A549 (cell line): Measurements from ENCODE around the gene HTR6. TPM values are rescaled to one million over a fixed set of nuclear protein-coding genes. Genes with fewer than 3 reads are reported as not detected.

Experiments used
- ATAC-seq, 2 experiments: fragments of 200-7000 bp in 1 of 2; fragments of >200 bp in 1 of 2; cut with Nextera tagmentation in 1 of 2; cut with Tn5 transposase in 1 of 2; 3 replicates each; pipeline versions ENCODE4 v1.8.0 to v1.9.1; 2018 to 2020; ENCODE audit warnings: mild to moderate bottlenecking in 1 of 2, moderate library complexity in 1 of 2
- CTCF ChIA-PET: fragments of 300-600 bp; sonication (Branson Sonifier 250); formaldehyde crosslinking; extraction: SDS; loops from one replicate; lab custom pipeline; 2021; ENCODE audit warnings: antibody characterized with exemption, inconsistent platforms; lab: Yijun Ruan, JAX
- POLR2A ChIA-PET: fragments of 350-600 bp; formaldehyde crosslinking; extraction: SDS; loops from one replicate; lab custom pipeline; 2021; ENCODE audit warnings: antibody characterized with exemption, inconsistent platforms; lab: Yijun Ruan, JAX
- DNase-seq, 2 experiments: peaks; one replicate each; pipeline versions ENCODE4 v3.0.0 to v3.0.0-alpha.2; 2011 to 2016; ENCODE audit warnings: low read depth in 1 of 2, low spot score in 1 of 2
- FAIRE-seq: peaks from 2 replicates; lab custom pipeline; 2011; peaks lifted over from hg19 to GRCh38; lab: Jason Lieb, UNC
- H3K27ac ChIP-seq, 2 experiments: fragments of >200 bp; sonication (Bioruptor Twin); formaldehyde crosslinking; 3 replicates each; pipeline ENCODE4 v1.5.1; 2016 to 2017
- H3K4me1 ChIP-seq: fragments of >200 bp; sonication (Bioruptor Twin); formaldehyde crosslinking; 3 replicates; pipeline ENCODE4 v1.6.1; 2016
- H3K4me2 ChIP-seq: fragments of >200 bp; sonication (Bioruptor Twin); formaldehyde crosslinking; 3 replicates; pipeline ENCODE4 v1.6.1; 2016
- H3K4me3 ChIP-seq: fragments of >200 bp; sonication (Bioruptor Twin); formaldehyde crosslinking; 3 replicates; pipeline ENCODE4 v1.5.1; 2016
- H3K9me3 ChIP-seq: fragments of >200 bp; sonication (Bioruptor Twin); formaldehyde crosslinking; 3 replicates; pipeline ENCODE4 v1.6.1; 2016
- BHLHE40 ChIP-seq: IDR thresholded peaks from 2 replicates; pipeline ENCODE4 v1.6.1; 2012; ENCODE audit warnings: low read depth, low read length, inconsistent platforms
- CBX2 ChIP-seq: fragments of 200-600 bp; sonication (generic); IDR thresholded peaks from 2 replicates; pipeline ENCODE4 v1.6.1; 2016; ENCODE audit warnings: low read depth, mild to moderate bottlenecking, borderline replicate concordance
- CEBPB ChIP-seq, 2 experiments: fragments of >200 bp in 1 of 2; sonication (Bioruptor Twin) in 1 of 2; formaldehyde crosslinking in 1 of 2; IDR thresholded peaks; 2 replicates each; pipeline ENCODE4 v1.6.1; 2012 to 2016
- CHD4 ChIP-seq: fragments of 200-600 bp; sonication (generic); IDR thresholded peaks from 2 replicates; pipeline ENCODE4 v1.6.1; 2016; ENCODE audit warnings: antibody characterized with exemption, mild to moderate bottlenecking, borderline replicate concordance
- EP300 ChIP-seq, 2 experiments: fragments of >200 bp; sonication (Bioruptor Twin); formaldehyde crosslinking; IDR thresholded peaks; 2 replicates in 1 of 2; 3 replicates in 1 of 2; pipeline ENCODE4 v1.6.1; 2016 to 2017
- FOSL2 ChIP-seq, 2 experiments: fragments of 450-650 bp in 1 of 2; fragments of >200 bp in 1 of 2; sonication (Bioruptor Twin) in 1 of 2; formaldehyde crosslinking; IDR thresholded peaks; 2 replicates each; pipeline versions ENCODE4 v1.5.0 to v1.6.1; 2016 to 2020; ENCODE audit warnings: mild to moderate bottlenecking in 1 of 2, moderate library complexity in 1 of 2
- HOXA7 ChIP-seq: fragments of 250-450 bp; sonication (Bioruptor Pico); IDR thresholded peaks from 2 replicates; pipeline ENCODE4 v1.5.0; 2020; ENCODE audit warnings: mild to moderate bottlenecking, moderate library complexity
- HOXB5 ChIP-seq: fragments of 250-450 bp; sonication (Bioruptor Pico); IDR thresholded peaks from 2 replicates; pipeline ENCODE4 v1.5.0; 2020; ENCODE audit warnings: mild to moderate bottlenecking, moderate library complexity
- JUNB ChIP-seq: fragments of >200 bp; sonication (Bioruptor Twin); formaldehyde crosslinking; IDR thresholded peaks from 2 replicates; pipeline ENCODE4 v1.6.1; 2016
- KDM5A ChIP-seq: fragments of 200-600 bp; sonication (generic); IDR thresholded peaks from 2 replicates; pipeline ENCODE4 v1.6.1; 2016; ENCODE audit warnings: antibody characterized with exemption, mild to moderate bottlenecking
- MAZ ChIP-seq: fragments of 150-350 bp; IDR thresholded peaks from 2 replicates; pipeline ENCODE4 v1.6.1; 2014; ENCODE audit warnings: antibody characterized with exemption, low read depth, low read length, borderline replicate concordance
- NFE2L2 ChIP-seq: fragments of 150-350 bp; conservative IDR thresholded peaks from 2 replicates; pipeline ENCODE4 v1.6.1; 2014; ENCODE audit warnings: low read length
- NPAS2 ChIP-seq: fragments of 250-450 bp; sonication (Bioruptor Pico); IDR thresholded peaks from 2 replicates; pipeline ENCODE4 v1.8.0; 2022; ENCODE audit warnings: mild to moderate bottlenecking, moderate library complexity, borderline replicate concordance
- PHF8 ChIP-seq: fragments of 200-600 bp; sonication (generic); IDR thresholded peaks from 2 replicates; pipeline ENCODE4 v1.6.1; 2016; ENCODE audit warnings: low read depth, mild to moderate bottlenecking, antibody characterized with exemption, moderate library complexity, borderline replicate concordance
- RAD21 ChIP-seq, 2 experiments: fragments of >200 bp in 1 of 2; sonication (Bioruptor Twin) in 1 of 2; formaldehyde crosslinking in 1 of 2; IDR thresholded peaks in 1 of 2; conservative IDR thresholded peaks in 1 of 2; 2 replicates in 1 of 2; 3 replicates in 1 of 2; pipeline ENCODE4 v1.6.1; 2012 to 2018; ENCODE audit warnings: inconsistent platforms in 1 of 2
- RARB ChIP-seq: fragments of 250-450 bp; sonication (Bioruptor Pico); IDR thresholded peaks from 2 replicates; pipeline ENCODE4 v1.8.0; 2021; ENCODE audit warnings: mild to moderate bottlenecking, moderate library complexity
- RFX5 ChIP-seq: fragments of 450-650 bp; IDR thresholded peaks from 2 replicates; pipeline ENCODE4 v1.7.1; 2014; ENCODE audit warnings: antibody characterized with exemption, mild to moderate bottlenecking, moderate library complexity
- TP53 ChIP-seq: fragments of 250-450 bp; sonication (Bioruptor Pico); IDR thresholded peaks from 2 replicates; pipeline ENCODE4 v1.5.0; 2021; ENCODE audit warnings: mild to moderate bottlenecking, moderate library complexity
- ZFP36 ChIP-seq: fragments of 450-650 bp; IDR thresholded peaks from 2 replicates; pipeline ENCODE4 v1.6.1; 2014; ENCODE audit warnings: borderline replicate concordance; ENCODE audit not compliant: partially characterized antibody
- WGBS: methylation state at CpG from one replicate; pipeline ENCODE4 v1.1.6; 2017; ENCODE audit errors: missing lambda C conversion rate; 5-methylcytosine and 5-hydroxymethylcytosine counted together
- polyA plus RNA-seq, 4 experiments: library from polyadenylated mRNA; depleted of rRNA in 3 of 4; stranded (reverse); fragments of >200 nt; fragmentation: RNase III in 1 of 4; extraction: RNeasy Plus Mini Kit Qiagen cat#74134 plus additional on column Dnase treatment in 1 of 4; gene quantifications; 2 replicates in 3 of 4; 3 replicates in 1 of 4; pipeline ENCODE4 v1.2.3, GENCODE V29; 2011 to 2017

The HTR6 gene
- polyA plus RNA-seq, 2 of the 4 experiments (the other 2 are of a cell fraction), result 0.21 TPM; not detected in 1

GRCh38 chr1:19687414-19687813 is 22.7 kb downstream of the HTR6 start:
- no peaks in the 10 kb centered on the region for H3K9me3 ChIP-seq
- DNase-seq, result no peak
- no peak overlapping the region for H3K27ac ChIP-seq
- no peak for FAIRE-seq
- CTCF ChIA-PET, result interaction anchor here (0.9 kb wide), 1 partner anchor 25 kb away, joined by 4 read pairs; no protein-coding TSS in a partner anchor
- POLR2A ChIA-PET, result no interaction called here
- no peak overlapping the region for H3K4me2 ChIP-seq
- H3K4me1 ChIP-seq, result no peaks in the 10 kb centered on the region
- TF ChIP-seq HOXB5 (CRISPR knock-in tag) (no peak), RFX5 (no peak), BHLHE40 (no peak), CBX2 (no peak), EP300 (IDR thresholded peaks at IDR 0.05) (no peak), JUNB (no peak), PHF8 (no peak), NFE2L2 (no peak)
- ATAC-seq, result no peak
- 36% methylated on average over 1 of the region's 1 CpG for WGBS
- no peak overlapping the region for H3K4me3 ChIP-seq

- WGBS, result 89% methylated on average over 13 of the region's 19 CpGs
- FAIRE-seq, result no peak
- Histone ChIP-seq H3K9me3 (no peaks in the 10 kb centered on the region), H3K4me1 (no peaks in the 10 kb centered on the region), H3K4me3 (no peak overlapping the region), H3K4me2 (no peak overlapping the region), H3K27ac (no peak overlapping the region)
- TF ChIP-seq RARB (CRISPR knock-in tag) (no peak), FOSL2 (IDR thresholded peaks at IDR 0.05) (no peak), FOSL2 (CRISPR knock-in tag; IDR thresholded peaks at IDR 0.05) (no peak), CEBPB (IDR thresholded peaks at IDR 0.05) (no peak)
- no peak for ATAC-seq
- POLR2A ChIA-PET, result no interaction called here
- no peak for DNase-seq
- CTCF ChIA-PET, result interaction anchor here (1.2 kb wide), 1 partner anchor 26 kb away, joined by 3 read pairs; no protein-coding TSS in a partner anchor
Measured at GRCh38 chr1:19688041-19688842, 23.6 kb downstream of the HTR6 start.

- 86% methylated on average over 5 of the region's 5 CpGs for WGBS
- H3K4me1 ChIP-seq, result no peaks in the 10 kb centered on the region
- no peak for ATAC-seq
- no peak overlapping the region for H3K27ac ChIP-seq
- TF ChIP-seq ZFP36 (peak; percentile 45), CEBPB (IDR thresholded peaks at IDR 0.05) (no peak)
- TF ChIP-seq, all 56 proteins: peak for 1
- no peak for FAIRE-seq
- Histone ChIP-seq H3K4me2 (no peak overlapping the region), H3K4me3 (no peak overlapping the region), H3K9me3 (no peaks in the 10 kb centered on the region)
- CTCF ChIA-PET, result interaction anchor here (1.2 to 2.4 kb wide), 2 partner anchors 15 to 27 kb away, joined by 3 to 12 read pairs; no protein-coding TSS in a partner anchor
- POLR2A ChIA-PET, result no interaction called here
- DNase-seq, result no peak
Measured at GRCh38 chr1:19689085-19689757, 24.5 kb downstream of the HTR6 start.

- CTCF ChIA-PET, result interaction anchor here (0.7 to 2.4 kb wide), 2 partner anchors 15 to 26 kb away, joined by 3 to 12 read pairs; no protein-coding TSS in a partner anchor
- POLR2A ChIA-PET, result no interaction called here
- TF ChIP-seq TP53 (CRISPR knock-in tag) (no peak), CHD4 (no peak), NPAS2 (CRISPR knock-in tag) (no peak), RAD21 (conservative IDR thresholded peaks at IDR 0.05 in 1 of 2, IDR thresholded peaks at IDR 0.05 in 1 of 2) (no peak), KDM5A (no peak), HOXA7 (CRISPR knock-in tag) (no peak), MAZ (no peak)
- TF ChIP-seq, all 56 proteins: peak for 0
- FAIRE-seq (no peak), ATAC-seq (no peak), DNase-seq (no peak)
- H3K4me3 ChIP-seq, result no peak overlapping the region
- H3K4me1 ChIP-seq, result no peaks in the 10 kb centered on the region
- H3K4me2 ChIP-seq, result no peak overlapping the region
- H3K9me3 ChIP-seq, result no peaks in the 10 kb centered on the region
- 83% methylated on average over 2 of the region's 3 CpGs for WGBS
- H3K27ac ChIP-seq, result no peak overlapping the region
Measured at GRCh38 chr1:19689856-19690255, 25.2 kb downstream of the HTR6 start.
